NCI-H2196 (cell line): Measurements from ENCODE around the gene CIB1.

Experiments used
- DNase-seq: peaks from one replicate; lab custom pipeline; 2025; ENCODE audit not compliant: unreplicated experiment; lab: John Stamatoyannopoulos, UW

Gene CIB1

GRCh38 chr15:90219421-90220141 is 14.2 kb downstream of the CIB1 start:
- DNase-seq = peak; percentile 24

GRCh38 chr15:90217671-90218394 is 15.9 kb downstream of the CIB1 start:
- no peak for DNase-seq

- no peak for DNase-seq
Observed at GRCh38 chr15:90214553-90215196, 19.1 kb downstream of the CIB1 start.

- no peak for DNase-seq
Observed at GRCh38 chr15:90213818-90214204, 19.9 kb downstream of the CIB1 start.

GRCh38 chr15:90213122-90213817 is 20.5 kb downstream of the CIB1 start:
- DNase-seq = no peak

GRCh38 chr15:90212221-90213098 is 21.3 kb downstream of the CIB1 start:
- no peak for DNase-seq

- no peak for DNase-seq
Observed at GRCh38 chr15:90211440-90212143, 22.1 kb downstream of the CIB1 start.

GRCh38 chr15:90211009-90211408 is 22.7 kb downstream of the CIB1 start:
- no peak for DNase-seq

- DNase-seq = no peak
Observed at GRCh38 chr15:90210593-90210992, 23.1 kb downstream of the CIB1 start.

- no peak for DNase-seq
Observed at GRCh38 chr15:90209591-90209990, 24.1 kb downstream of the CIB1 start.

GRCh38 chr15:90208356-90208755 is 25.4 kb downstream of the CIB1 start:
- DNase-seq = no peak

- no peak for DNase-seq
Observed at GRCh38 chr15:90207252-90207651, 26.5 kb downstream of the CIB1 start.

- DNase-seq = no peak
Observed at GRCh38 chr15:90205886-90206285, 27.9 kb downstream of the CIB1 start.

GRCh38 chr15:90205050-90205848 is 28.5 kb downstream of the CIB1 start:
- DNase-seq = no peak

- no peak for DNase-seq
Observed at GRCh38 chr15:90203922-90204321, 29.8 kb downstream of the CIB1 start.

GRCh38 chr15:90203473-90203872 is 30.3 kb downstream of the CIB1 start:
- DNase-seq = no peak

GRCh38 chr15:90202929-90203328 is 30.8 kb downstream of the CIB1 start:
- no peak for DNase-seq

- DNase-seq = no peak
Observed at GRCh38 chr15:90201944-90202375, 31.8 kb downstream of the CIB1 start.
